ENCODE results near the gene FYCO1.

The FYCO1 gene

DNA sequence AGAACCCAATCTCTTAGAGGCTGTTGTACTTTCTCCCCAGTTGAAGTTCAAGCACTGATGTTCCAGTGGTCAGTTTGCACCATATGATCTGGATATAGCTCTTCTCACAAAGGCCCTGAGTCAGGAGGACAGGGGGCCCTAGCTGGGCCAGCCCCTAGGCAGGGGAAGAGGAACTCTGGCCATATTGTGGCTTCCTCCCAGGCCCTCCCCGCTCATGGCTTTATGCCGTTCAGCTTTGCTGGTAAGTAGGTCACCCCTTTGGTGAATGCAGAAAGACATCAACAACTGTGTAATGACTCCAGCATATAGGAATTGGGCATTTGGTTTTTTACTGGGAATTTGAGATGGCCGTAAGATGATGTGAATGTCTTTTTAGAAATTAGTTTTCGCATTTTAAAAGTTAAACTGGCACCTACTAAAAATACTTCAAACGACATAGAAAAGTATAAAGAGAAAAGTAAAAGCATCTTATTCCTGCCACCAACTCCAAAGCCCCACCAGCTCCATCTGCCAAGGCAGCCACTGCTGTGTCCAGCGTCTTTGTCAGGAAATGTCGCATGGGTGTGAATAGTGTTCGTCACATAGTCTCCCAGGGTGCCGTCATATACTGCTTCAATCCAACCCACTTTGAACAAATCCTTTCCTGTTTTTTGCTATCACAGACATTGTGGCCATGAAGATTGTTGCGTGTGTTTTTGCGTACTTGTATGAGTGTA, 84.0 kb downstream of the FYCO1 start:
- no peak for FAIRE-seq

DNA sequence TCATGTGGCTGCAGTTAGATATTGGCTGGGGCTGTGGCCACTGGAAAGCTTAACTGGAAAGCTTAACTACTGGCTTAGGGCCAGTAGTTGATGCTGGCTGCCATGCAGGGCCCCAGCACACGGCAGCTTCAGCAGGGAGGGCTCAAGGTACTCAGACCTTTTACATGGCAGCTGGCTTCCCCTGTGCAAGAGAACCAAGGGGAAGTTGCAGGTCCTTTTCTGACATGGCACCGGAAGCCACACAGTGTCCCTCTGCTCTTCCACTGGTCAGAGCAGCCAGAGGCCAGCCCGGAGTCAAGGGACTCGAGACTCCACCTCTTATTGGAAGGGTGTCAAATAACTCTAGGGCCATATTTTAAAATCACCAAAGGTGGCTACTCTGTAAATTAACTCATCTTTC, 84.7 kb downstream of the FYCO1 start:
- FAIRE-seq = no peak

DNA sequence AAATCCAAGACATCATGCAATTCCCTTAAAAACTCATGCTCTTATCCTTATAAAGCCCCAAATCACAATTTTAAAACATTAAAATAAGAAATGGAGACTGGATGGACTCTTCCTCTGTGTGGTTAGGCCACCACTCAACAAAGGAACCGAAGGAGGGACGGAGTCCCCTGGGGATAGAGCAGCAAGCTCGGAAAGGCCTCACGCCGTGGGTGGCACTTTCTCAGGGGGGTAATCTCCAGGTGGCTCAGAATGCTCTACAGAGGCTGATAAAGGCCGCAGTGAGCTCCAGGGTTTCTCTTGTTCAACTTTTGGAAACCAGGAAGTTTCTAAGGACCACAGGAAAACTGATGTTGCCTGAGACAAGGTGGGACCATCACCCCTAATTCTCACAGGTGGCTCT, 86.1 kb downstream of the FYCO1 start:
- no peak for FAIRE-seq

DNA sequence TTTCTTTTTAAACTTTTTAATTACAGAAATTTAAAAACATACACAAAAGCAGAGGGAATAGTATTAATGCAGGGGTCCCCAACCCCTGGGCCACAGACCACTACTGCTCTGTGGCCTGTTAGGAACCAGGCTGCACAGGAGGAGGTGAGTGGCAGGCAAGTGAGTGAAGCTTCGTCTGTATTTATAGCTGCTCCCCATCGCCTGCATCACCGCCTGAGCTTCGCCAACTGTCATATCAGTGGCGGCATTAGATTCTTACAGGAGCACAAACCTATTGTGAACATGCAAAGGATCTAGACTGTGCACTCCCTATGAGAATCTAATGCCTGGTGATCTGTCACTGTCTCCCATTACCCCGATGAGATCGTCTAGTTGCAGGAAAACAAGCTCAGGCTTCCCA, 86.9 kb downstream of the FYCO1 start:
- no peak for FAIRE-seq

DNA sequence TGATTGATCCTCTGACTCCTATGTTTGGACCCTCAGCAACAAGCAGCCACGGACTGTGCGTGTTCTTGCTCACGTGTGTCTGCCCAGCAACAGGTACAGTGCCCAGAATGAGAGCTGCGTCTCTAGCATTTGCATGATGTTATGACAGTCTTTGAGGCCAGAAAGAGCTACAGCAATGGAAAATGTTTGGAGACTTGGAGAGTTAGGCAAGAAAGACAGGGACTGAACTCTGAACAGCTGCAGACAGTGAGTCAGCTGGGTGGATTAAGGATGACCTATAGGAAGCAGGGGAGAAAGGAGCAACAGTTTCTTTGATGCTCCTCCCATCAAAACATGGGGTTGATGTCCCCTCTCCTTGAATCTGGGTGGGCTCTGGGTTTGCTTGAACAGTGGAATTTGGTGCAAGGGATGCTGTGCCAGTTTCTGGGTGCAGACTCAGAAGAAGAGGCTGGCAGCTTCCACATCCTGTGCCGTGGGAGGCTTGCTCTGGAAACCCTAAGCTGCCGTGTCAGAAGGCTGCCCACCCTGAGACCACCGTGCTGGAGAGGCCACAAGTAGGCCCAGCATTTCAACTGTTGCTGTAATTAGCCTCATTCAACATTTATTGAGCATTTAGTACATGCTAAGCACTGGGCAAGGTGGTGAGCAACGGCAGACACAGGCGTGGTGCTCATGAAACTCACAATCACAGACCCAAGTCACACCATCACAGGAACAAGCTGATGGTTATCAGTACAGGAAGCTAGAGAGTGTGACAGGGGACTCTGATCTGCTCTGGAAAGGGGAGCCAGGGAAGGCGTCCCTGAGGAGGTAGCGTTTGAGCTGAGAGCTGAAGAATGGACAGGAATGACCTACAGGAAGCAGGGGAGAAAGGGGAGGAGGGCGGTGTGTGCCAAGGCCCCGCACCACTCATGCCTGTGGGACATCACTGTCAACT, 87.6 kb downstream of the FYCO1 start:
- FAIRE-seq = no peak

DNA sequence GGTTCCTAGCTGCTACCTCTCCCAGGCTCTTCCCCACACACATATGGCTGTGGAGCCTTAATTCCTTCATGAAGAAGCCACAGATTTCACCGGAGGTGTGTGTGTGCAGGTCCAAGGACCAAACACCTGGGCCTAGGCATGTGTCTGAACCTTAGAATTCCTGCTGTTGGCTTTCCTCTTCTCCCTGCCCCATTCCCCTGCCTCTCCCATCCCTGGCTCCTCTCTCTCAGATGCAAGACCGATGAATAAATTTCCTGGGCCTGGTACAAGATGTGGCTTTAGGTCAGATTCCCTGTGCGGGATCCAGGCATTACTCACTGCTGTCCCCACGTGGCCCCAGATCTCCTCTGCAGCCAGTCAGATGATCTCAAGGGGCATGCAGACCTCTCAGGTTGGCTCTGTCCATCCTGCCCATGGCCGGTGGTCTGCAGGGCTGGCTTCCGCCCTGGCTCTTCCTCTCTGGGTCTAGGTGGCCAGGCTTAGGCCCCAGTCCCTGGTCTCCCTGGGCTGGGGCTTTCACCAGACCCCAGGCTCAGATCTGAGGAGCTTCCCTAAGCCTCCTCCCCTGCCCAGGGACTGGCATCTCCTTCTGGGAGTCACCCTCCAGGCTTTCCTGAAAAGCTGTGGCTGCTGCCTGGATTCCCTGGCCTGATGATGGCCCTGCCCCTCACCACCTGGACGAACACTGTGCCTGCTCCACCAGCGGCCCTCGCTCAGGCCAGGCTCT, 88.8 kb downstream of the FYCO1 start:
- FAIRE-seq = no peak

DNA sequence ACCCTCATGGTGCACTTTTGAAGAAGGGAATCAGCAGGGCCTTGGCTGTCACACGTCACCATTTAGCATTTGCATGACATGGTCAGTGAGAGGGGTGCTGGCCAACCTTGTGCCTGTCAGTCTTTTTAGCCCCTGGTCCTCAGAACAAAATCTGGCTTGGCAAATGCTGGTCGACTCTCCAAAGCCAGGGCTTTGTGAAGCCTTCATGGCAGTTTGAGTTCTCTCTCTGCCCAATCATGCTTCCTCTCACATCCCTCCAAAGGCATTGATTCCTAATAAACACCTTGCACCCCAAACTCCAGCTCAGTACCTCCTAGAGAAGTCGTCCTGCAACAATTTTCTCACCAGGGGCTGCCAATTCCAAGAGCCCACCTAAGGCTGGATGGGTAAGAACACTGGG, 89.9 kb downstream of the FYCO1 start:
- no peak for FAIRE-seq

DNA sequence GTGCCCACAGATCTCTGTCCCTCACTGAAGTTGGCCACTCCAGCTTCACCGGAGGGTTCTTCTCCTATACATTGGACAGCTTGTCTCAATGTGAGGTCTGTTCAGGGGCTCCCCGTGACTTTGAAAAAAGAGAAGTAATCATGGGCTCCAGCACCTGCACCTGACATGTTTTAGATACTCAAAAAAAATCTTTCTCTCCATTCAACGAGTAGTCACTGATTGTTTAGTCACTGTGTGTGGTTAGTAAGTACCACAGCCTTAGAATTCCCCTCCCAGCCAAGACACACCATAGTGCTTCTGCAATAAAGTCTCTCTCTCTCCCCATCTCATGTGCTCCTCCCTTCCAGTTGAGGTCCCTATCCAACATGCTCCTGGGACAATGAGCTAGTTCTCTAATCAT, 90.7 kb downstream of the FYCO1 start:
- FAIRE-seq = no peak

DNA sequence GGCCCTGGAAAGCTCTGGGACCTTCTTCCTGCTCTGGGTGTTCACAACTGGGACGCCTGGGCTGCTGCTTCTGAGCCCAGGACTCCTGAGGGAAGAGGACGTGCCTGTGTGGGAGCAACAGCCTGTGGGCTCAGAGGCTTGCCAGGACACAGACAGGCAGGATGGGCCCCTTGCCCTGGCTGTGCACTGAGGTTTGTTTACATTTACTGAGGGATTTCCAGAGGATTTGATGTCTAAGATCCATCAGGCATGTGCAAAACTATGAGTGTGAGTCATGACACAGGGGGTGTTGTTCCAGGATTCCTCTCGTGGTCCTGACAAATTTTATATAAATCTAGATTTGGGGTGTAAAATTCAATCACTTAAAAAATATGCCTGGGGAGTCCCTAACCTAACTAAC, 98.7 kb downstream of the FYCO1 start:
- FAIRE-seq = no peak

DNA sequence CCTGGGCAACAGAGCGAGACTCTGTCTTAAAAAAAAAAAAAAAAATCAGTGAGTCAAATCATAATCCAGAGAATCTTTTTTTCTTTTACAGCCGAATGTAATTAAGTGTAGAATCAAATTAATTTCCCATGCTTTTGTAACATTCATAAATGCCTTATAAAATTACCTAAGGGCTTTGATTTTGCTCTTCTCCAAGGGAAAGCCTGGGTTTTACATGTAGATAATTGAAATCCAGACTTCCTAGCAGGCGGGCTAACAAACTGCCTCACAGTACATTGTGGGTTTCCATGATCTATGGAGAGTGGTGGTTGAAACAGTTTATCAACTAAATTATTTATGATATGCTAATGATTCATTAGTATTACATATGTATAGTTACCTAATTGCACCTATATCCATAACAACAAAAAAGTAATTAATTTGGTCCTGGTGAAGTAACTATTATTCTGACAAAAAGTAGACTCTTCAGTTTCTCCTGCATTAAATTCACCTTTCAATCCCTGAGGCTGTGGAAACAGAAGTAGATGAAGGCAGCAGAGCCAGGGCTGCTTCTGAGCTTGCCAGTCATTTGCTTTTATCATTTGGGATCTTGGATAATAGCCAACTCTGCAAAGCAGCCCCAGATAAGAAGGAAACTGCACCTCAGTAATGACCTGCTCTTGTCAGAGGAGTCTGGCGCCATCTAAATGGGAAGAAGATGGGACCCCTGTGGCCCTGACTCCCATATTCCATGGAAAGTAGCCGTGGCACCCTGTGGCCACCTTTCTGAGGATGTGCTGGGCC, 99.7 kb downstream of the FYCO1 start:
- no peak for FAIRE-seq

DNA sequence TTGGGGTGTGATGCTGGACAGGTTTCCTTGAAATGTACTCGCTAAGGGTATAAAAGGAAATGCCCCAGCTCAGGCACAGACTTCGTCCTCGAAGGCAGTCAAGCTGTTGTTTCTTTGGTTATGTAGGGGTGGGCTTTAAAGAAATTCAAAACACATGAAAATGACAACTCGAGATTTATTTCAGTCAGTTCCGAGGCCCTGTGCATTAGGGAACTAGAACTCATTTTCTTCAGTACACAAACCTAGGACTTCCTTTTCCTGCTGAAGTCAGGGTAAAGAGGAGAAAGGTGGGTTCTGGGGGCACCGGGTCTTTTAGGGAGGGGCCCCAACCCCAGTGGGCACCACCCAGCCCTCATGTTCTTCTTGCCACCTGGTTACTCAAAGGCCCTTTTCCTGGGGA, 101.6 kb downstream of the FYCO1 start:
- FAIRE-seq = no peak

DNA sequence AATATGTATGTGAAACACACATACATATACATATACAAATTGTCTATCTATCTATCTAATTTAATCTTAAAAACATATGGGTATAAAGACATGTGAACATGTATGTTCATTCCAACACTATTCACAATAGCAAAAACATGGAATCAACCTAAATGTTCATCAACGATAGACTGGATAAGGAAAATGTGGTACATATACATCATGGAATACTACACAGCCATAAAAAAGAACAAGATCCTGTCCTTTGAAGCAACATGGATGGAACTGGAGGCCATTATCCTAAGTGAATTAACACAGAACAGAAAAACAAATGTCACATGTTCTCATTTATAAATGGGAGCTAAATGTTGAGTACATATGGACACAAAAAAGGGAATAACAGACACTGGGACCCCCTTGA, 103.5 kb downstream of the FYCO1 start:
- FAIRE-seq = no peak

DNA sequence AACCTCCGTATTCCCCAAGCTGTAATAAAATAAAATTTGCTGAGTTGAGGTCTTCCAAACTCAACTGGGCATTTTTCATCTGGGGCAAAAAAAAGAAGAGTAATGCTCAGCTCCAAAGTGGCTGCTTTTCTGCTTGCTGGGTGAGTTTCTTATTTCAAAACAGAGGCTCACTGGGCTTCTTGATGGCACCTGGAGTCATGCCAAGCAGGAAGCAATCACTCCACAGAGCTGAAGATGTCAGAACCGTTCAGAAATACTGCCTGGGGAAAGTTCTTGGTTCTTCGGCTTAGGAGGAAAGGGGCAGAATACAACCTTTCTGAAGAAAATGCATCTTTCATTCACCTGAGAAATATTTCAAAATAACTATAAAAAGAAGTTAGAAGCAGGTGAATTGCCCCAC, 105.2 kb downstream of the FYCO1 start:
- no peak for FAIRE-seq

DNA sequence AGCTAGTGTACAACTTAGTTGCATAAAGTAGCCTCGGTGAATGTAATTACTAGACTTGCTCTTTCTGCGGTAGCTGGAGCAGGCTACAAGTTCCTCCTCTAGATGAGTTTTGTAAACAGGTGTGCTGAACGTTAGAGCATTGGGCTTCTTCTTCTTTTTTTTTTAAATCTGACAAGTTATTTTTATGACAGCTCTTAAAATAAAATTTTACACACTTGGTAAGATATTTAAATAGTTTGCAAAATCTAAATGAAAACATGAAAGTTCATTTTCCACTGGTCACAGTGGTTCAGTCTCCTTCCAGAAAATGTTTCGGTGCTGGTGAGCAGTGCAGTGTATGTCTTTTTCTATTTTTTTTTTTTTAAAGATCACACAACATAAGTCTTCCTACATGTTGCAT, 106.3 kb downstream of the FYCO1 start:
- FAIRE-seq = no peak

DNA sequence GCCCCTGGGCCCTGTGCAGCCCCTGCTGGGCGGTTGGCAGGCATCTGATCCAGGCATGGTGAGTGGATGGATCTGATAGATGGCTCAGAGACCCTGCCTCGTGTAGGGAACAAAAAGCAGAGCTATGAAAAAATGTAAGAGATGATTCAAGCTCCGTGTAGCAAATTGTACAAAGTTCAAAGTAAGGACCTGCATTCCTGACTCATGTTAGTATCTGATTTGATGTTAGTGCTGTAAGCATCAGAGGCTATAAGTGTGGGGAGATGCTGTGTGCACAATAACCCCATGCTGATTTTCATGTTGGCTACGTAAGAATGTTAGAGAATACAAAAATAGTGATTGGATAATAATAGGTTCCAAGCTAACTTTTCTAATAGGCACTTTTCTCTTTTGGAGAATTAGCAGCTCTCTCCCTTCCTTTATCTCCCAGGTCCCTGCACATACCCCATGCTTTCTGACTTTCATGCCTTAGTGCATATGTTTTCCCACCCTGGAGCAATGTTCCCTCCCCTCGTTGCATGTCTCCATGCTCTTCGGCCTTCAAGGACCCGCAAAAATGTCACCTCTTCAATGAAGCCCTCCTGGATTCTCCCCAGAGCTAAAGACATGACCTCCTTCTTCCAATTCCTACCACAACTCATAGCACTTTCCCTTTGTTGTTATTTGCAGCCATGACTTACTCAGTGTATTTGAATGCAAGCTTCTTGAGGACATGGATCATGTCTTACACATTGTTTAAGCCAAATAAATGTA, 107.7 kb downstream of the FYCO1 start:
- FAIRE-seq = no peak

DNA sequence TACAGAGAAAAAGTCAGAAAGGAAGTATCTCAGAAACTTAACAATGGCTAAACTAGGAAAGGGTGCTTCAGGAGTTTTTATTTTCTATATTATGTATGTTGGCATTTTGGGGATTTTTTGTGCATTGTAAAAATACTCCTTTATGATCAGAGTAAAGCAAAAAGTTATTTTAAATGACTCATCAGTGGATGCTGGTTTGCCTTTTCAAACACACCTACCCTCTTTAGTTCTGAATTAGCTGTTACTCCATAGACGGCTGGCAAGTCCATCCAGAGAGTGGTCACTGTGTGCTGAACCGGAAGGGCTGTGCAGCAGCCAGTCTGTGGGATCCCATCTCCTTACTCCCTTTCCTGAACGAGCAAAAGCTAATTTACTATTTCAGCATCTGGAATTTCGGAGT, 108.3 kb downstream of the FYCO1 start:
- no peak for FAIRE-seq

DNA sequence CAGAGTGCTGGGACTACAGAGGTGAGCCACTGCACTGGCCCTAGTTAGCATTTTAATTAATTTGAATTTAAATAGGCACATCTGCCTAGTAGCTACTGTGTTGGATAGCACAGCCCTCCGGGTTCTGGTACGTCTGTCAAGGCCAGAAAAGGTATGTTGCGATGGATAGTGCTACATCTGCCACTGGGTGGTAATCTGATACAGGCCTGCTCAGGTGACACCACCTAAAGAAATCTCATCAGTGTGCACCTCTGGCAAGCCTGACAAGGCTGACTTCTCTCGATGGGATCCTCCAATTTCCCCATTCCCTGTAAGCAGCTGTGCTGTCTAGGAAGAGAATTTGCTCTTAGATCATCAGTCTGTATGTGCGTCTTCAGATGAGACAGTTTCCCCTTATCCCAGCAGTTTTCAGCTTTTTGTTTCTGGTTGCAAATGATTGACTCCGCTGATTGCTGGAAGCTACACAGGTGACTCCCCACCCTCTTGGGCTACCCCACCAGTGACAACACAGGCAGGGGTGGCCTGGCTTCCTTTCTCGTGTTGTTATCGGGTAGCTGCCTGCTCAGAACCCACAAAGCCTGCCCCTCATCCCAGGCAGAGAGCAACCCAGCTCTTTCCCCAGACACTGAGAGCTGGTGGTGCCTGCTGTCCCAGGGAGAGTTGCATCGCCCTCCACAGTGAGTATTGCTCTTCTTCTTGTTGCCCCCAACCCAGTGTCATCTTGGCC, 109.5 kb downstream of the FYCO1 start, which contains the start of gene CCR9:
Gene CCR9, plus strand, starts transcription at position 565 of the 727 bp plus-strand sequence. CDS start 8,391 bp downstream, outside the sequence.
- FAIRE-seq = no peak

DNA sequence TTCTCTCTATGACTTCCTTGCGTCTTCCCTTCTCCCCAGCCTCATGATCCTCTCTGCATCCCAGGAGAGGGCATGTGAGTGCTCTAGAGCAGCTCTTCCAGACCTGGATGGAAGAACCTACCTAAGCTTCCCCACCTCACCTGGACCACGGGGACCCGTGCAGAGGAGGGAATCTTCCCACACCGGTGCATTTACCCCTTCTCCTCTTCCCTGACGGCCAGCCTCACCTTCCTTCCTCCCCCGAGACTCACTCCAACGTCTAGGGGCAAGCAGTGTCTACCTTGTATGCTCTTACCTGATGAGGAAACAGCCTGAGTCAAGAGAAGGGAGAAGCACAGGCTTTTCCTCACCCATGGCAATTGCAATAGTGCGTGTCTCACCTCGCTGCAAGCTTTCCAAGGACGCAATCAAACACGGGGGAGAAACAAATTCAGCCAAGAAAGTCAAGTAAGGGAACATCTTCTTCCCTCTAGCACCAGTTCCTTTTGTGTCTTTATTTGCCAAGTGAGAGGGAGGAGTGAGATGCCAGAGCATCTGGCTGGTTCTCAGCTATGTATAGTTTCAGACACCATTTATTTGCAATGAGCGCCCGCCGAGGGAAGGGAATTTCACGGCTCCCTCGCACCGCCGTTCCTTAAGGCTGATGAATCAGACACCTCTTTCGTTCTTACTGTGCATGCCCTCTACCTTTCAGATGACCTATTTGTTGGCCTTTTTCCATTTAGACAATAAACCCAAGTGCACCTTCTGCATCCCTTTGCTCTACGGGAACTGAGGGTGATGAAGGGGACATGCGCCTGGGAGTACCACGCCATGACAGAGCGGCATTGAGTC, 111.0 kb downstream of the FYCO1 start:
- no peak for FAIRE-seq

DNA sequence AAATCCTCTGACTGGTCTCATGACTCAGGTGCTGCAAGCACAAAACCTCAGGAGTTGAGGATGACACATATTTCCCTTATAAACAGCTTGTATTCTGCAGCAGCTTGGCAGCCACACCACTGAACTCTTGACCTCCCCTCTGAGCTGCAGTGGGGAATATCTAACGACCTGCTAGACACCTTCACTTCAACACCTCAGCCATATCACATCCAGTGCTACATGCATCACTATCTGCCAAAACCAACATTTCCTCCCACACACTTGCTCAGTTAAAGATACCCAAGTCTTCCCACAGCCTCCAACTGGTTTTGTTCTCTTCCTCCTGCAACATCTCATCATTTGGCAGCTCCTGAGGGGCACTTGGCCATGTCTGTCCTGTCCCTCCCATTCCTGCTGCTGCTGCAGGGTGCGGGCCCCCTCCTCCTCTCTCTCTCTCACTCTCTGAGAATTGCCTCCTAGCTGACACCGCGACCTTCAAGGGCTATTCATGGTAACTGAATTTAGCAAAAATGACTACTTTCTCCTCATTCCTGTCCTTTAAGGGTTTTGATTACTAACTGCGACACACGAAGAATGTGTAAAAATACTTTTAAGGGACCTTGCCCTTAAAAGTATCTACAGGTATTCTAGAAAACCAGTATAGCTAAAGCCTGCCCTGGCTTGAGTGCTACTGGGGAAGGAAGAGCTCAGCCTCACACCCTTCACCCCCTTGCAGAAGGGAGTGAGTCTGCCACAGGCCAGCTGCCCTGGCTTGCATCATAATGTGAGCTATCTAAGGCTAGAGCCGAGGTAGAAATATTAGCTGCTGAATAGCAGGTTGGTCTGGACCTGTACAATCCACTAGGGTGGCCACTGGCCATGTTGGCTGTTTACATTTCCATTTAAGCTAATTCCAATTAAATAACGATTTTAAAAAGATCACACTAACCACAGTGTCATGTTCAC, 114.3 kb downstream of the FYCO1 start:
- no peak for FAIRE-seq
